Mucosa of stomach (tissue), 1 donor: ENCODE measurements around the gene MRPS24.
"Not testable (repeated sequence)": the region's sequence is repeated elsewhere in the genome, so short reads cannot be mapped to it uniquely, and the experiment has no call there.

ENCODE experiments used
- H3K27me3 ChIP-seq: one replicate; pipeline ENCODE4 v1.7.0; 2013; ENCODE audit warnings: mild to moderate bottlenecking, low read length; ENCODE audit not compliant: control insufficient read depth, insufficient read depth
- H3K36me3 ChIP-seq: one replicate; pipeline ENCODE4 v1.7.0; 2013; ENCODE audit warnings: low read length; ENCODE audit not compliant: control insufficient read depth, insufficient read depth
- H3K4me1 ChIP-seq: one replicate; pipeline ENCODE4 v1.7.0; 2013; ENCODE audit warnings: mild to moderate bottlenecking, low read length; ENCODE audit not compliant: control insufficient read depth, insufficient read depth
- H3K4me3 ChIP-seq: one replicate; pipeline ENCODE4 v1.7.0; 2013; ENCODE audit warnings: low read length
- H3K9ac ChIP-seq: one replicate; pipeline ENCODE4 v1.7.0; 2013; ENCODE audit warnings: mild to moderate bottlenecking, low read length, moderate library complexity
- H3K9me3 ChIP-seq: one replicate; pipeline ENCODE4 v1.7.0; 2013; ENCODE audit warnings: mild to moderate bottlenecking, low read length, moderate library complexity; ENCODE audit not compliant: control insufficient read depth
- donor health status: Pancreatic carcinoma.

MRPS24 gene

GRCh38 chr7:43850348-43851116 is 18.8 kb downstream of the MRPS24 start:
- no peaks in the 10 kb centered on the region for H3K36me3 ChIP-seq
- no peak overlapping the region for H3K4me3 ChIP-seq
- no peaks in the 10 kb centered on the region for H3K27me3 ChIP-seq
- no peaks in the 10 kb centered on the region for H3K9me3 ChIP-seq
- no peak overlapping the region for H3K9ac ChIP-seq
- no peaks in the 10 kb centered on the region for H3K4me1 ChIP-seq

GRCh38 chr7:43849047-43849446 is 20.3 kb downstream of the MRPS24 start:
- Histone ChIP-seq H3K9ac (no peak overlapping the region), H3K36me3 (no peaks in the 10 kb centered on the region), H3K4me3 (no peak overlapping the region), H3K27me3 (no peaks in the 10 kb centered on the region), H3K4me1 (no peaks in the 10 kb centered on the region), H3K9me3 (no peaks in the 10 kb centered on the region)

- H3K36me3 ChIP-seq = no peaks in the 10 kb centered on the region
- no peaks in the 10 kb centered on the region for H3K9me3 ChIP-seq
- no peak overlapping the region for H3K4me3 ChIP-seq
- no peak overlapping the region for H3K9ac ChIP-seq
- H3K27me3 ChIP-seq = no peaks in the 10 kb centered on the region
- H3K4me1 ChIP-seq = no peaks in the 10 kb centered on the region
These were observed 21.8 kb downstream of the MRPS24 start for GRCh38 chr7:43847496-43847895.

- no peak overlapping the region for H3K9ac ChIP-seq
- H3K36me3 ChIP-seq = no peaks in the 10 kb centered on the region
- no peak overlapping the region for H3K4me3 ChIP-seq
- no peaks in the 10 kb centered on the region for H3K9me3 ChIP-seq
- no peaks in the 10 kb centered on the region for H3K27me3 ChIP-seq
- no peaks in the 10 kb centered on the region for H3K4me1 ChIP-seq
These were observed 24.7 kb downstream of the MRPS24 start for GRCh38 chr7:43844662-43845061.

- Histone ChIP-seq H3K27me3 (no peaks in the 10 kb centered on the region), H3K9me3 (no peaks in the 10 kb centered on the region), H3K9ac (no peak overlapping the region), H3K4me1 (no peaks in the 10 kb centered on the region), H3K36me3 (no peaks in the 10 kb centered on the region), H3K4me3 (no peak overlapping the region)
These were observed 25.1 kb downstream of the MRPS24 start for GRCh38 chr7:43844257-43844656.

- Histone ChIP-seq H3K4me1 (peaks cover 5% of the 10 kb centered on the region), H3K9ac (no peak overlapping the region), H3K9me3 (no peaks in the 10 kb centered on the region), H3K36me3 (no peaks in the 10 kb centered on the region), H3K4me3 (no peak overlapping the region), H3K27me3 (no peaks in the 10 kb centered on the region)
These were observed 26.0 kb downstream of the MRPS24 start for GRCh38 chr7:43843296-43843695.

GRCh38 chr7:43838201-43838658 is 31.1 kb downstream of the MRPS24 start:
- peak overlapping the region; percentile 33 for H3K9ac ChIP-seq
- no peaks in the 10 kb centered on the region for H3K36me3 ChIP-seq
- no peak overlapping the region for H3K4me3 ChIP-seq
- no peaks in the 10 kb centered on the region for H3K9me3 ChIP-seq
- H3K4me1 ChIP-seq = peaks cover 6% of the 10 kb centered on the region
- H3K27me3 ChIP-seq = no peaks in the 10 kb centered on the region

GRCh38 chr7:43834463-43835251 is 34.7 kb downstream of the MRPS24 start:
- Histone ChIP-seq H3K4me3 (no peak overlapping the region), H3K9ac (no peak overlapping the region), H3K27me3 (no peaks in the 10 kb centered on the region)

GRCh38 chr7:43830917-43831316 is 38.4 kb downstream of the MRPS24 start:
- H3K4me1 ChIP-seq, H3K27me3 ChIP-seq: not testable (repeated sequence)

More at GRCh38 chr7:43834463-43835251, 34.7 kb downstream of the MRPS24 start:
- peaks cover 6% of the 10 kb centered on the region for H3K4me1 ChIP-seq
- H3K9me3 ChIP-seq = no peaks in the 10 kb centered on the region
- no peaks in the 10 kb centered on the region for H3K36me3 ChIP-seq

GRCh38 chr7:43825391-43825808 is 43.9 kb downstream of the MRPS24 start:
- Histone ChIP-seq H3K4me1 (no peaks in the 10 kb centered on the region), H3K36me3 (no peaks in the 10 kb centered on the region), H3K9ac (no peak overlapping the region), H3K4me3 (no peak overlapping the region), H3K27me3 (no peaks in the 10 kb centered on the region), H3K9me3 (no peaks in the 10 kb centered on the region)

More at GRCh38 chr7:43830917-43831316, 38.4 kb downstream of the MRPS24 start:
- not testable (repeated sequence) for H3K9ac ChIP-seq, H3K36me3 ChIP-seq, H3K9me3 ChIP-seq, H3K4me3 ChIP-seq

- no peaks in the 10 kb centered on the region for H3K9me3 ChIP-seq
- H3K4me3 ChIP-seq = no peak overlapping the region
- no peaks in the 10 kb centered on the region for H3K36me3 ChIP-seq
- H3K4me1 ChIP-seq = no peaks in the 10 kb centered on the region
- no peak overlapping the region for H3K9ac ChIP-seq
- no peaks in the 10 kb centered on the region for H3K27me3 ChIP-seq
These were observed 44.4 kb downstream of the MRPS24 start for GRCh38 chr7:43824963-43825362.

GRCh38 chr7:43824513-43824912 is 44.8 kb downstream of the MRPS24 start:
- not testable (repeated sequence) for H3K36me3 ChIP-seq, H3K9me3 ChIP-seq, H3K4me1 ChIP-seq, H3K27me3 ChIP-seq, H3K4me3 ChIP-seq, H3K9ac ChIP-seq
